Smooth muscle cell (in vitro differentiated cells): ENCODE measurements around the gene DOCK11. TPM values are rescaled to one million over a fixed set of nuclear protein-coding genes. Genes with fewer than 3 reads are reported as not detected.
"Not testable (repeated sequence)": the region's sequence is repeated elsewhere in the genome, so short reads cannot be mapped to it uniquely, and the experiment has no call there.

Experiments used
- DNase-seq: peaks from one replicate; lab custom pipeline; 2025; ENCODE audit not compliant: unreplicated experiment; lab: John Stamatoyannopoulos, UW
- H2AFZ ChIP-seq: fragments of 200-600 bp; sonication (generic); 2 replicates; pipeline ENCODE4 v1.6.0; 2016; ENCODE audit warnings: antibody characterized with exemption, low read depth, mild to moderate bottlenecking
- H3F3A ChIP-seq: fragments of 200-600 bp; sonication (generic); 2 replicates; pipeline ENCODE4 v1.6.0; 2017; ENCODE audit warnings: antibody characterized with exemption, low read depth
- H3K27ac ChIP-seq: fragments of 200-600 bp; sonication (generic); 2 replicates; pipeline ENCODE4 v1.5.1; 2016; ENCODE audit warnings: low read depth, mild to moderate bottlenecking
- H3K27me3 ChIP-seq: fragments of 200-600 bp; sonication (generic); 2 replicates; pipeline ENCODE4 v1.6.1; 2016; ENCODE audit warnings: low read depth, mild to moderate bottlenecking
- H3K36me3 ChIP-seq: fragments of 200-600 bp; sonication (generic); 2 replicates; pipeline ENCODE4 v1.5.1; 2016; ENCODE audit warnings: low read depth
- H3K4me1 ChIP-seq: fragments of 200-600 bp; sonication (generic); 2 replicates; pipeline ENCODE4 v1.5.1; 2016; ENCODE audit warnings: low read depth
- H3K4me2 ChIP-seq: fragments of 200-600 bp; sonication (generic); 2 replicates; pipeline ENCODE4 v1.6.0; 2016; ENCODE audit warnings: mild to moderate bottlenecking
- H3K4me3 ChIP-seq: fragments of 200-600 bp; sonication (generic); 2 replicates; pipeline ENCODE4 v1.5.1; 2016; ENCODE audit warnings: mild to moderate bottlenecking
- H3K79me2 ChIP-seq: fragments of 200-600 bp; sonication (generic); 2 replicates; pipeline ENCODE4 v1.6.0; 2016; ENCODE audit warnings: low read depth, mild to moderate bottlenecking
- H3K9ac ChIP-seq: fragments of 200-600 bp; sonication (generic); 2 replicates; pipeline ENCODE4 v1.6.0; 2016; ENCODE audit warnings: low read depth
- H3K9me3 ChIP-seq: fragments of 200-600 bp; sonication (generic); replicated peaks from 2 replicates; pipeline ENCODE4 v1.5.1; 2016; ENCODE audit warnings: low read depth
- H4K20me1 ChIP-seq: fragments of 200-600 bp; sonication (generic); 2 replicates; pipeline ENCODE4 v1.6.0; 2016; ENCODE audit warnings: low read depth
- CTCF ChIP-seq: fragments of 200-600 bp; sonication (generic); IDR thresholded peaks from 2 replicates; pipeline ENCODE4 v1.5.1; 2017; ENCODE audit warnings: borderline replicate concordance, mild to moderate bottlenecking, antibody characterized with exemption; ENCODE audit not compliant: insufficient read depth, poor library complexity, severe bottlenecking
- WGBS: methylation state at CpG from one replicate; pipeline ENCODE4 v1.1.7; 2016; ENCODE audit warnings: low lambda C conversion rate; 5-methylcytosine and 5-hydroxymethylcytosine counted together
- polyA plus RNA-seq: library from polyadenylated mRNA; unstranded; fragments of >200 nt; fragmentation: Nextera tagmentation; extraction: Ambion mirVana; gene quantifications from 2 replicates; pipeline ENCODE4 v1.2.1, GENCODE V29; 2016
- total RNA-seq: library from RNA; depleted of rRNA; stranded (reverse); fragments of >200 nt; gene quantifications from 2 replicates; pipeline ENCODE4 v1.2.3, GENCODE V29; 2014

The DOCK11 gene
- total and polyA plus RNA-seq, 2 experiments from 2014 or later: 2.3 to 2.6 TPM

GRCh38 chrX:118459494-118459893 lies 36.1 kb upstream of the DOCK11 start:
- Histone ChIP-seq H3K4me3 (no peak overlapping the region), H3K27me3 (no peaks in the 10 kb centered on the region), H3F3A (no peaks in the 10 kb centered on the region), H3K9me3 (no peaks in the 10 kb centered on the region), H3K36me3 (no peaks in the 10 kb centered on the region), H3K4me2 (no peak overlapping the region), H3K9ac (no peak overlapping the region), H3K4me1 (no peaks in the 10 kb centered on the region), H3K27ac (no peak overlapping the region), H2AFZ (no peak overlapping the region), H4K20me1 (no peaks in the 10 kb centered on the region), H3K79me2 (no peaks in the 10 kb centered on the region)
- WGBS: 64% methylated on average over 4 of the region's 4 CpGs
- no peak for DNase-seq
- peak; percentile 34 for TF ChIP-seq CTCF

- no peak overlapping the region for H3K4me2 ChIP-seq
Measured at GRCh38 chrX:118464501-118464900, 31.1 kb upstream of the DOCK11 start.

GRCh38 chrX:118468122-118468521 lies 27.5 kb upstream of the DOCK11 start:
- Histone ChIP-seq H3K4me3 (no peak overlapping the region), H3K79me2 (no peaks in the 10 kb centered on the region), H3K27me3 (no peaks in the 10 kb centered on the region), H3K9me3 (no peaks in the 10 kb centered on the region), H2AFZ (no peak overlapping the region), H3K36me3 (no peaks in the 10 kb centered on the region), H3K9ac (no peak overlapping the region), H3K4me2 (no peak overlapping the region), H4K20me1 (no peaks in the 10 kb centered on the region), H3F3A (no peaks in the 10 kb centered on the region), H3K4me1 (no peaks in the 10 kb centered on the region), H3K27ac (no peak overlapping the region)
- no peak for DNase-seq
- TF ChIP-seq CTCF: no peak
- WGBS: 89% methylated on average over 7 of the region's 7 CpGs

More at GRCh38 chrX:118464501-118464900, 31.1 kb upstream of the DOCK11 start:
- DNase-seq: no peak
- no peak overlapping the region for H3K9ac ChIP-seq
- H3K9me3 ChIP-seq: no peaks in the 10 kb centered on the region
- no peaks in the 10 kb centered on the region for H3K27me3 ChIP-seq
- no peaks in the 10 kb centered on the region for H3K79me2 ChIP-seq
- H4K20me1 ChIP-seq: no peaks in the 10 kb centered on the region
- H3K36me3 ChIP-seq: no peaks in the 10 kb centered on the region
- WGBS: 82% methylated on average over 6 of the region's 6 CpGs
- no peaks in the 10 kb centered on the region for H3F3A ChIP-seq
- no peak overlapping the region for H2AFZ ChIP-seq
- no peak overlapping the region for H3K27ac ChIP-seq
- H3K4me1 ChIP-seq: no peaks in the 10 kb centered on the region
- H3K4me3 ChIP-seq: no peak overlapping the region
- no peak for TF ChIP-seq CTCF

- H4K20me1 ChIP-seq, H3K36me3 ChIP-seq, H3K4me3 ChIP-seq, H3K4me1 ChIP-seq, H2AFZ ChIP-seq, H3K9me3 ChIP-seq, H3K27ac ChIP-seq, H3K27me3 ChIP-seq, DNase-seq, H3K79me2 ChIP-seq, H3F3A ChIP-seq, H3K9ac ChIP-seq, H3K4me2 ChIP-seq: not testable (repeated sequence)
- 88% methylated on average over 5 of the region's 5 CpGs for WGBS
Measured at GRCh38 chrX:118470721-118471347, 24.8 kb upstream of the DOCK11 start.
